GM18505 (cell line): ENCODE data around the gene SLC16A4.
A peak's percentile ranks its signal among the peaks of the same experiment; 100 is the strongest.
"Not testable (repeated sequence)": the region's sequence is repeated elsewhere in the genome, so short reads cannot be mapped to it uniquely, and the experiment has no call there.

Experiments
- ATAC-seq: cut with Tn5 transposase; IDR thresholded peaks from one replicate; pipeline ENCODE4 v1.9.1; 2021; ENCODE audit not compliant: unreplicated experiment
- POLR2A ChIP-seq: IDR thresholded peaks from 4 replicates; pipeline ENCODE4 v1.6.1; 2011; ENCODE audit warnings: borderline replicate concordance; ENCODE audit not compliant: insufficient read depth, insufficient read length; ENCODE audit errors: extremely low read depth

Gene SLC16A4

GRCh38 chr1:110424699-110425611 is 34.1 kb upstream of the SLC16A4 start:
- no peak for ATAC-seq

DNA sequence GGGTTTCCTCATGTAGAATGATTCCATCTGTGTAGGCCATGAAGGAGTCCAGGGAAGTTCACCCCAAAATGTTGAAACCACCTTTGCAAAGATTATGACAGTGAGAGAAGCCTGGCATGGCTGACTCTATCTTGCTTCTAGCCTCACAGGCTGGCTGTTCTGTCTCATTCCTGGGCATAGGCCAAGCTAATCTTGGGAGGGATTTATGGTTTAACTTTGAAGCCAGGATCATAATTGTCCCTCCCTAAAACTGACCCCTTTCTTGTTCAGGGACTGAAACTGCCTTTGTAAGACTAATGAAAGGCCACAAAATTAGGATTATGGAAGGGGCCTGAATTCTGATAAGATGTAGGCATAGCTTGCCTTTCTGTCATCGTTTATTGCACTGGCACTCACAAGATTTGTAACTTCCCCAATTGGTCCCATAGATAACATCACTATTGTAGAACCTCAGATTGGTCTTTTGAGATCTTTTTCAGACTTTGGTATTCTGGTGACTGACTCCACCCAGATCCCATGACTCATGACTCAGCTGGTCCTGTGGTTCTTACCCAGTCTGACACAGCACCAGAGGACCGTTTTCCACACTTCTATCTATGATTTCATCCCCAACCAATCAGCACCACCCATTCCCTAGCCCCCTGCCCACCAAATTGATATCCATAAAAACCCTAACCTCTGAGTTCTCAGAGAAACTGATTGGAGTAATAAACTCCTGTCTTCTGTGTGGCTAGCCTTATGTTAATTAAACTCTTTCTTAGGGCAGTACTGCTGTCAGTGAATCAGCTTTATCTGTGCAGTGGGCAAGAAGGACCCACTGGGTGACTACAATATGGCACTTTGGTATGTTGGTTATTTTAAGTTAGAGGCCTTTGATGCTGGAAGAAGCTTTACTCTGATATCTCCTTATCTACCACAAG is 30.3 kb upstream of the SLC16A4 start:
- ATAC-seq: no peak
- no peak for TF ChIP-seq POLR2A

More at GRCh38 chr1:110424699-110425611, 34.1 kb upstream of the SLC16A4 start:
- TF ChIP-seq POLR2A: no peak

GRCh38 chr1:110420023-110420662 is 29.3 kb upstream of the SLC16A4 start:
- TF ChIP-seq POLR2A: no peak
- ATAC-seq: no peak

- no peak for ATAC-seq
- TF ChIP-seq POLR2A: no peak
Measured at GRCh38 chr1:110418729-110419128, 27.9 kb upstream of the SLC16A4 start.

- not testable (repeated sequence) for ATAC-seq
Measured at GRCh38 chr1:110413045-110413444, 22.2 kb upstream of the SLC16A4 start.

DNA sequence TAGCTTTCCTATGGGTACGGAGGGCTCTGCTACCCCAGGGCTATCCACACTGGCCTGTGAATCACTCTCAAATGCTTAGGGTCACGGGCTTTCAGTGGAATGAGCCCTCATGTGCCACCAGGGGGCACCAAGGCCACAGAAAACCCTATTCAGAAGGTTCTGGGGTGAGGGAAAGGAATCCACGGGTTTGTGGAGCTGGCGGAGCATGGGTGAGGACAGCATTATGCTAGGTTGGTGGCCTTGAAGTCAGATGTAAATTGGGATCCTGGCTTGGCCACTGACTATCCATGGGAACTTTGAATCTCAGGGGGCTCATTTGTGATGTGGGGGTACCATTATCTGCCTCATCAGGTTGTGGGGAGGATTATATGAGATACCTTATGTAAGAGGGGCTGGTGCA is 21.8 kb upstream of the SLC16A4 start:
- ATAC-seq: no peak
- no peak for TF ChIP-seq POLR2A

DNA sequence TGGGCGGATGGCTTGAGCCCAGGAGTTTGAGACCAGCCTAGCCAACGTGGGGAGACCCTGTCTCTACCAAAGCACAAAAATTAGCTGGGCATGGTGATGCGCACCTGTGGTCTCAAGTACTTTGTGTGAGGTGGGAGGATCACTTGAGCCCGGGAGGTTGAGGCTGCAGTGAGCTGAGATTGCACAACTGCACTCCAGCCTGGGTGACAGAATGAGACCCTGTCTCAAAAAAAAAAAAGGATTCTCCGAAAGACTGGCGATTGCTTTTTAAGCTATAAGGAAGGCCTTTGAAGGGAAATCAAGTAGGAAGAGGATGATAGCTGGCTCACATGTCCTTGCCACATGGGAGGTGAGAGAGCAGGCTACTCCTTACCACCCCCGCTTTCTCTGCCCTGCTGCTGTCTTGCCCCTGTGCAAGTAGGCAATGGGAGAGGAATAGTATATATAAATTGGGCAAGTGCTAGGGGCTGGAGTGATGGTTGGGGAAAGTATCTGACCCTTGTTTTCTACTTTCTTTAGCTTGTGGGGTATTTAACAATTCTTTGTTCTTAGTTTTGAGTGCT is 20.4 kb upstream of the SLC16A4 start:
- no peak for TF ChIP-seq POLR2A
- ATAC-seq: no peak

DNA sequence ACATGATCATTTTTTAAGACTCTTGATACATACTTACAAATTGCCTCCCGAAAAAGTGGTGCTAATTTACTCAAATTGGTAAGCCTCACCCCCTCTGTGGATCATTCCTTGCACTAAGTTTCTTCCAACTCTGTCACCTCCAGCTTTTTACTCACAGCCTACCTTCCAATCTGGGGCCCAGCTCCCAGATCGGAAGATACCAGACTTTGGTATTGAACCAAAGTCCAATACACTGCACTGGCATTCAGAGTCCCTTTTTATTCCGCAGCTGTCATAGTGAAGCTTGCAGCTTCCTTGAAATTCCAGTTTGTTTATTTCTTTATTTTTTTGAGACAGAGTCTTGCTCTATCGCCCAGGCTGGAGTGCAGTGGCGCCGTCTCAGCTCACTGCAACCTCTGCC is 18.5 kb upstream of the SLC16A4 start:
- no peak for ATAC-seq
- TF ChIP-seq POLR2A: no peak

DNA sequence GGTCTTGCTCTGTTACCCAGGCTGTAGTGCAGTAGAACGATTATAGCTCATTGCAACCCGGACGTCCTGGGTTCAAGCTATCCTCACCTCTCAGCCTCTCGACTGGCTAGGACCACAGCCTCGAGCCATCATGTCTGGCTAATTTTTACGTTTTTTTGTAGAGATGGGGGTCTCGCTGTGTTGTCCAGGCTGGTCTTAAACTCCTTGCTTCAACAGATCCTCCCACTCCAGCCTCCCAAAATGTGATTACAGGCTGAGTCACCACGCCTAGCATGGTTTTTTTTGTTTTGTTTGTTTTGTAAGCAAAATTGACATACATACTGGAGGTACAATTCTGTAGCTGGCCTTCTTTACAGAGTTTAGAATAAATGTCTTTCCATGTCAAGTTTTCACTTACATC is 17.7 kb upstream of the SLC16A4 start:
- no peak for TF ChIP-seq POLR2A
- no peak for ATAC-seq

GRCh38 chr1:110407260-110408210 is 16.7 kb upstream of the SLC16A4 start, which contains the start of gene LAMTOR5:
LAMTOR5 (minus strand) TSS chr1:110407694; CDS start chr1:110407620, 74 bp downstream.
- ATAC-seq: peak; percentile 84
- TF ChIP-seq POLR2A: peak; percentile 86

GRCh38 chr1:110406407-110406806 is 15.6 kb upstream of the SLC16A4 start:
- ATAC-seq: not testable (repeated sequence)

GRCh38 chr1:110404401-110404800 is 13.6 kb upstream of the SLC16A4 start:
- ATAC-seq: no peak
- TF ChIP-seq POLR2A: no peak
